Activated CD4-positive, alpha-beta T cell treated with anti-CD3 and anti-CD28 coated beads for 36 hours (primary cell): ENCODE measurements around the gene HSD11B1L. TPM values are rescaled to one million over a fixed set of nuclear protein-coding genes. Genes with fewer than 3 reads are reported as not detected.

ENCODE experiments used
- ATAC-seq: fragments of 200-7000 bp; cut with Tn5 transposase; one replicate; pipeline ENCODE4 v1.10.0; 2021; ENCODE audit warnings: mild to moderate bottlenecking, moderate library complexity
- CTCF ChIA-PET: fragments of 350-600 bp; sonication (Branson Sonifier 250); formaldehyde crosslinking; loops from one replicate; lab custom pipeline; 2021; ENCODE audit warnings: antibody characterized with exemption; lab: Charles Lee
- POLR2A ChIA-PET: fragments of 350-600 bp; sonication (Branson Sonifier 250); formaldehyde crosslinking; loops from one replicate; lab custom pipeline; 2021; ENCODE audit warnings: antibody characterized with exemption, inconsistent platforms; lab: Charles Lee
- DNase-seq: peaks from one replicate; pipeline ENCODE4 v3.0.0-alpha.2; 2020
- H3K27ac Mint-ChIP-seq: one replicate; pipeline ENCODE4 v1.8.0; 2021; ENCODE audit warnings: mixed read lengths
- H3K27me3 Mint-ChIP-seq: one replicate; pipeline ENCODE4 v1.8.0; 2021; ENCODE audit warnings: mixed read lengths
- H3K36me3 Mint-ChIP-seq: one replicate; pipeline ENCODE4 v1.8.0; 2021; ENCODE audit warnings: low read depth, mixed read lengths
- H3K4me1 Mint-ChIP-seq: one replicate; pipeline ENCODE4 v1.8.0; 2021; ENCODE audit warnings: mixed read lengths
- H3K4me3 Mint-ChIP-seq: one replicate; pipeline ENCODE4 v1.8.0; 2021; ENCODE audit warnings: mild to moderate bottlenecking, moderate library complexity, mixed read lengths
- H3K9me3 Mint-ChIP-seq: one replicate; pipeline ENCODE4 v1.8.0; 2021; ENCODE audit warnings: low read depth, mixed read lengths
- intact Hi-C, 2 experiments: fragments of 100-400 bp; cut with DNase I in 1 of 2; cut with micrococcal nuclease in 1 of 2; formaldehyde crosslinking; loops; one replicate each; pipeline versions ENCODE4 v1.14.2 to v1.15.1; 2022 to 2024; cut with DNase I, micrococcal nuclease
- total RNA-seq, 2 experiments: library from RNA; stranded (reverse); gene quantifications; one replicate each; pipeline ENCODE4 v1.2.3, GENCODE V29; 2021

The HSD11B1L gene
- total RNA-seq, 2 experiments from 2014 or later: 2.0 to 3.2 TPM

GRCh38 chr19:5703819-5704818 lies 23.3 kb downstream of the HSD11B1L start:
- no peaks in the 10 kb centered on the region for H3K27me3 Mint-ChIP-seq
- no peak overlapping the region for H3K4me3 Mint-ChIP-seq
- H3K4me1 Mint-ChIP-seq: no peaks in the 10 kb centered on the region
- DNase-seq (no peak), ATAC-seq (no peak)
- no peak overlapping the region for H3K27ac Mint-ChIP-seq
- POLR2A ChIA-PET: interaction anchor here (0.5 kb wide), 1 partner anchor 1034 kb away, joined by 6 read pairs; the partner anchor contains the start of gene GPR108
- H3K36me3 Mint-ChIP-seq: peaks cover 52% of the 10 kb centered on the region
- CTCF ChIA-PET: interaction anchor here (0.9 kb wide), 1 partner anchor 14 kb away, joined by 3 read pairs; the partner anchor contains the start of gene RPL36
- intact Hi-C loops: no loop called here
- H3K9me3 Mint-ChIP-seq: no peaks in the 10 kb centered on the region

GRCh38 chr19:5705552-5705951 lies 24.7 kb downstream of the HSD11B1L start:
- POLR2A ChIA-PET: interaction anchor here (1.0 kb wide), 1 partner anchor 10 kb away, joined by 3 read pairs; no protein-coding TSS in a partner anchor
- Mint-ChIP-seq H3K27ac (no peak overlapping the region), H3K4me1 (no peaks in the 10 kb centered on the region), H3K27me3 (no peaks in the 10 kb centered on the region), H3K9me3 (no peaks in the 10 kb centered on the region), H3K4me3 (no peak overlapping the region), H3K36me3 (peaks cover 52% of the 10 kb centered on the region)
- DNase-seq (no peak), ATAC-seq (no peak)
- intact Hi-C loops: no loop called here
- CTCF ChIA-PET: interaction anchor here (0.6 to 1.4 kb wide), 2 partner anchors 16 to 44 kb away, joined by 3 to 4 read pairs; partner anchors contain the start of gene RPL36

- no peaks in the 10 kb centered on the region for H3K4me1 Mint-ChIP-seq
- DNase-seq: no peak
- ChIA-PET POLR2A (interaction anchor here (1.8 kb wide), 1 partner anchor 13 kb away, joined by 5 read pairs; the partner anchor contains the start of genes CATSPERD and LONP1), CTCF (no interaction called here)
- ATAC-seq: no peak
- H3K27me3 Mint-ChIP-seq: no peaks in the 10 kb centered on the region
- no peak overlapping the region for H3K4me3 Mint-ChIP-seq
- peaks cover 45% of the 10 kb centered on the region for H3K36me3 Mint-ChIP-seq
- intact Hi-C loops: no loop called here
- no peak overlapping the region for H3K27ac Mint-ChIP-seq
- no peaks in the 10 kb centered on the region for H3K9me3 Mint-ChIP-seq
These were observed 26.2 kb downstream of the HSD11B1L start for GRCh38 chr19:5706876-5707573.

GRCh38 chr19:5707576-5708575 lies 27.0 kb downstream of the HSD11B1L start:
- intact Hi-C loops: no loop called here

GRCh38 chr19:5711025-5711424 lies 30.2 kb downstream of the HSD11B1L start:
- Mint-ChIP-seq H3K4me3 (no peak overlapping the region), H3K27me3 (no peaks in the 10 kb centered on the region), H3K9me3 (no peaks in the 10 kb centered on the region), H3K27ac (no peak overlapping the region), H3K4me1 (peaks cover 4% of the 10 kb centered on the region), H3K36me3 (peaks cover 44% of the 10 kb centered on the region)
- CTCF ChIA-PET: interaction anchor here (0.9 kb wide), 1 partner anchor 21 kb away, joined by 3 read pairs; the partner anchor contains the start of gene RPL36
- POLR2A ChIA-PET: no interaction called here
- DNase-seq: no peak
- ATAC-seq: no peak
- intact Hi-C loops: no loop called here

More at GRCh38 chr19:5707576-5708575, 27.0 kb downstream of the HSD11B1L start:
- H3K27ac Mint-ChIP-seq: no peak overlapping the region
- DNase-seq (no peak), ATAC-seq (no peak)
- ChIA-PET CTCF (interaction anchor here (0.8 kb wide), 1 partner anchor 18 kb away, joined by 4 read pairs; no protein-coding TSS in a partner anchor), POLR2A (interaction anchor here (0.7 to 1.8 kb wide), 5 partner anchors 12 to 21 kb away, joined by 3 to 7 read pairs (median 4); partner anchors contain the start of genes CATSPERD, LONP1 and RPL36)
- no peaks in the 10 kb centered on the region for H3K27me3 Mint-ChIP-seq
- H3K4me1 Mint-ChIP-seq: no peaks in the 10 kb centered on the region
- no peaks in the 10 kb centered on the region for H3K9me3 Mint-ChIP-seq
- peaks cover 49% of the 10 kb centered on the region for H3K36me3 Mint-ChIP-seq
- no peak overlapping the region for H3K4me3 Mint-ChIP-seq

GRCh38 chr19:5711713-5712161 lies 30.9 kb downstream of the HSD11B1L start:
- H3K27me3 Mint-ChIP-seq: no peaks in the 10 kb centered on the region
- DNase-seq: no peak
- H3K4me3 Mint-ChIP-seq: no peak overlapping the region
- ATAC-seq: no peak
- H3K36me3 Mint-ChIP-seq: peaks cover 46% of the 10 kb centered on the region
- POLR2A ChIA-PET: interaction anchor here (1.0 kb wide), 1 partner anchor 22 kb away, joined by 3 read pairs; the partner anchor contains the start of gene RPL36
- CTCF ChIA-PET: no interaction called here
- peaks cover 7% of the 10 kb centered on the region for H3K4me1 Mint-ChIP-seq
- no peaks in the 10 kb centered on the region for H3K9me3 Mint-ChIP-seq
- intact Hi-C loops: no loop called here
- no peak overlapping the region for H3K27ac Mint-ChIP-seq

- intact Hi-C loops: no loop called here
- Mint-ChIP-seq H3K27me3 (no peaks in the 10 kb centered on the region), H3K9me3 (no peaks in the 10 kb centered on the region), H3K4me1 (peaks cover 20% of the 10 kb centered on the region), H3K36me3 (peaks cover 48% of the 10 kb centered on the region), H3K27ac (no peak overlapping the region), H3K4me3 (no peak overlapping the region)
- ChIA-PET CTCF (interaction anchor here (1.0 kb wide), 1 partner anchor 15 kb away, joined by 3 read pairs; no protein-coding TSS in a partner anchor), POLR2A (interaction anchor here (0.9 kb wide), 1 partner anchor 70 kb away, joined by 3 read pairs; no protein-coding TSS in a partner anchor)
- ATAC-seq (no peak), DNase-seq (no peak)
These were observed 32.4 kb downstream of the HSD11B1L start for GRCh38 chr19:5713228-5713627.

GRCh38 chr19:5714816-5715215 lies 34.0 kb downstream of the HSD11B1L start:
- no peak overlapping the region for H3K4me3 Mint-ChIP-seq
- H3K27ac Mint-ChIP-seq: no peak overlapping the region
- peaks cover 20% of the 10 kb centered on the region for H3K4me1 Mint-ChIP-seq
- H3K9me3 Mint-ChIP-seq: no peaks in the 10 kb centered on the region
- intact Hi-C loops: no loop called here
- DNase-seq (no peak), ATAC-seq (no peak)
- H3K36me3 Mint-ChIP-seq: peaks cover 59% of the 10 kb centered on the region
- POLR2A ChIA-PET: interaction anchor here (0.7 to 2.2 kb wide), 2 partner anchors 24 to 646 kb away, joined by 5 to 8 read pairs; partner anchors contain the start of gene CLPP
- CTCF ChIA-PET: interaction anchor here (0.6 to 1.9 kb wide), 4 partner anchors 14 to 58 kb away, joined by 3 to 7 read pairs (median 4); partner anchors contain the start of gene RPL36
- H3K27me3 Mint-ChIP-seq: no peaks in the 10 kb centered on the region

GRCh38 chr19:5717215-5717935 lies 36.5 kb downstream of the HSD11B1L start:
- Mint-ChIP-seq H3K27me3 (no peaks in the 10 kb centered on the region), H3K4me3 (peak overlapping the region; percentile 98), H3K27ac (peak overlapping the region; percentile 99), H3K9me3 (no peaks in the 10 kb centered on the region), H3K4me1 (peaks cover 27% of the 10 kb centered on the region), H3K36me3 (peaks cover 48% of the 10 kb centered on the region)
- ChIA-PET POLR2A (interaction anchor here (0.7 to 1.7 kb wide), 3 partner anchors 8 to 178 kb away, joined by 3 to 7 read pairs (median 4); no protein-coding TSS in a partner anchor), CTCF (interaction anchor here (2.0 to 2.6 kb wide), 2 partner anchors 28 to 30 kb away, joined by 5 to 14 read pairs; partner anchors contain the start of gene RPL36)
- no peak for ATAC-seq
- no peak for DNase-seq
- intact Hi-C loops: no loop called here
